HG03521 (cell line): ENCODE measurements around the gene GSTT2.

Experiments
- ATAC-seq: cut with Tn5 transposase; IDR thresholded peaks from one replicate; pipeline ENCODE4 v1.9.1; 2021; ENCODE audit warnings: mild to moderate bottlenecking, moderate library complexity; ENCODE audit not compliant: unreplicated experiment

Gene GSTT2

GRCh38 chr22:24008381-24009226 lies 28.7 kb downstream of the GSTT2 start:
- no peak for ATAC-seq

- no peak for ATAC-seq
These were observed 29.5 kb downstream of the GSTT2 start for GRCh38 chr22:24009227-24010017.

GRCh38 chr22:24010018-24010391 lies 30.1 kb downstream of the GSTT2 start:
- no peak for ATAC-seq

- no peak for ATAC-seq
These were observed 31.8 kb downstream of the GSTT2 start for GRCh38 chr22:24011735-24012068.

- ATAC-seq, result no peak
These were observed 36.2 kb downstream of the GSTT2 start for GRCh38 chr22:24016156-24016555.

- ATAC-seq, result no peak
These were observed 41.4 kb downstream of the GSTT2 start for GRCh38 chr22:24021304-24021703.

- ATAC-seq, result no peak
These were observed 43.4 kb downstream of the GSTT2 start for GRCh38 chr22:24023204-24023789.

- ATAC-seq, result no peak
These were observed 44.4 kb downstream of the GSTT2 start for GRCh38 chr22:24024354-24024753.

GRCh38 chr22:24025475-24025874 lies 45.5 kb downstream of the GSTT2 start:
- ATAC-seq, result no peak

GRCh38 chr22:24026056-24026455 lies 46.1 kb downstream of the GSTT2 start:
- ATAC-seq, result no peak

GRCh38 chr22:24026733-24027132 lies 46.8 kb downstream of the GSTT2 start:
- no peak for ATAC-seq

- no peak for ATAC-seq
These were observed 47.5 kb downstream of the GSTT2 start for GRCh38 chr22:24027389-24027975.

- no peak for ATAC-seq
These were observed 48.1 kb downstream of the GSTT2 start for GRCh38 chr22:24027991-24028390.

GRCh38 chr22:24028533-24028932 lies 48.6 kb downstream of the GSTT2 start:
- no peak for ATAC-seq

- no peak for ATAC-seq
These were observed 49.4 kb downstream of the GSTT2 start for GRCh38 chr22:24029304-24029703.

- no peak for ATAC-seq
These were observed 50.3 kb downstream of the GSTT2 start for GRCh38 chr22:24030186-24030702.
